ENCODE measurements around the gene DIS3L2.

DNA sequence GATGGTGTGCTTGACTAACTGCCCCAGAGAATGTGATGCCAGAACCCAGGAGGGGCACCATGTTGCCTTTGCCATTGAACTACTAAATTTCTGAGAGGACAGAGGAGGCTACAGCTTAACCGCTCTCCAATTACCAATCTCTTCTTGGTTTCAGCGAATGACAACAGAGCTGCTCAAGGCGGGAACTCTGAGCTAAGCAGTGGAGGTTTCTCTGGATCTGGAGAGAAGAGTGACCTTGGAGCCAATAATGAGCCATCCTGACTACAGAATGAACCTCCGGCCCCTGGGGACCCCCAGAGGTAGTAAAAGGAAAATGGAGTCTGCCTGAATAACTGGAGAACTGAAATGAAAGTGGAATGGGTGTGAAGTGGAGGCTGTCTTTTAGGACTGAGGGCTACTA, 53.2 kb downstream of the DIS3L2 start:
- TF ChIP-seq, protein P1, sequence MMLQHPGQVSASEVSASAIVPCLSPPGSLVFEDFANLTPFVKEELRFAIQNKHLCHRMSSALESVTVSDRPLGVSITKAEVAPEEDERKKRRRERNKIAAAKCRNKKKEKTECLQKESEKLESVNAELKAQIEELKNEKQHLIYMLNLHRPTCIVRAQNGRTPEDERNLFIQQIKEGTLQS (CRISPR knock-in tag; conservative IDR thresholded peaks at IDR 0.05) = no peak
- TF ChIP-seq CTCF (IDR thresholded peaks at IDR 0.05) (no peak), NFE2L1 (CRISPR knock-in tag; IDR thresholded peaks at IDR 0.05) (no peak), CDX4 (CRISPR knock-in tag; IDR thresholded peaks at IDR 0.05; ENCODE audit: borderline replicate concordance) (no peak), JUN (CRISPR knock-in tag; IDR thresholded peaks at IDR 0.05) (no peak)

Measured in WTC11 (cell line).